Glutamatergic neuron (in vitro differentiated cells): ENCODE results near the gene MYOCD. TPM values are rescaled to one million over a fixed set of nuclear protein-coding genes. Genes with fewer than 3 reads are reported as not detected.

Source experiments
- DNase-seq: peaks from one replicate; pipeline ENCODE4 v3.0.0; 2022
- H3K27ac Mint-ChIP-seq: one replicate; pipeline ENCODE4 v1.8.0; 2020; ENCODE audit warnings: mild to moderate bottlenecking, mixed read lengths, inconsistent platforms; ENCODE audit not compliant: unreplicated experiment
- H3K27me3 Mint-ChIP-seq: one replicate; pipeline ENCODE4 v1.8.0; 2020; ENCODE audit warnings: mild to moderate bottlenecking, moderate library complexity, mixed read lengths, inconsistent platforms; ENCODE audit not compliant: unreplicated experiment
- H3K36me3 Mint-ChIP-seq: one replicate; pipeline ENCODE4 v1.8.0; 2020; ENCODE audit warnings: mild to moderate bottlenecking, mixed read lengths, inconsistent platforms; ENCODE audit not compliant: unreplicated experiment
- H3K4me1 Mint-ChIP-seq: one replicate; pipeline ENCODE4 v1.8.0; 2020; ENCODE audit warnings: mild to moderate bottlenecking, low read depth, mixed read lengths, inconsistent platforms; ENCODE audit not compliant: unreplicated experiment
- H3K4me3 Mint-ChIP-seq: one replicate; pipeline ENCODE4 v1.8.0; 2020; ENCODE audit warnings: mild to moderate bottlenecking, mixed read lengths, inconsistent platforms; ENCODE audit not compliant: unreplicated experiment
- H3K9me3 Mint-ChIP-seq: one replicate; pipeline ENCODE4 v1.8.0; 2020; ENCODE audit warnings: mild to moderate bottlenecking, moderate library complexity, mixed read lengths, inconsistent platforms; ENCODE audit not compliant: unreplicated experiment
- CTCF ChIP-seq: fragments of 200-600 bp; sonication (generic); IDR thresholded peaks from one replicate; pipeline ENCODE4 v1.5.0; 2021; ENCODE audit not compliant: partially characterized antibody, unreplicated experiment
- total RNA-seq: library from RNA; stranded (reverse); fragmentation: NEBNext Ultra II Directional; extraction: Animal tissue kit (Norgen Biotek cat#: 25700); gene quantifications from one replicate; pipeline ENCODE4 v1.2.1, GENCODE V29; 2021; ENCODE audit not compliant: unreplicated experiment

The MYOCD gene
- total RNA-seq, 1 donor from 2014 or later: not detected

GRCh38 chr17:12656354-12656753, 9.3 kb upstream of the MYOCD start:
- Mint-ChIP-seq H3K4me1 (no peaks in the 10 kb centered on the region), H3K36me3 (no peaks in the 10 kb centered on the region), H3K4me3 (no peak overlapping the region), H3K27me3 (no peaks in the 10 kb centered on the region), H3K9me3 (peaks cover 1% of the 10 kb centered on the region), H3K27ac (no peak overlapping the region)
- DNase-seq: no peak
- no peak for TF ChIP-seq CTCF

- no peaks in the 10 kb centered on the region for H3K27me3 Mint-ChIP-seq
- peaks cover 1% of the 10 kb centered on the region for H3K9me3 Mint-ChIP-seq
- TF ChIP-seq CTCF: no peak
- no peaks in the 10 kb centered on the region for H3K36me3 Mint-ChIP-seq
- H3K27ac Mint-ChIP-seq: no peak overlapping the region
- no peaks in the 10 kb centered on the region for H3K4me1 Mint-ChIP-seq
- no peak overlapping the region for H3K4me3 Mint-ChIP-seq
- DNase-seq: no peak
These were observed 6.2 kb upstream of the MYOCD start for GRCh38 chr17:12659500-12659899.

GRCh38 chr17:12664252-12664651, 1.4 kb upstream of the MYOCD start:
- H3K27ac Mint-ChIP-seq: no peak overlapping the region
- no peak for DNase-seq
- H3K9me3 Mint-ChIP-seq: peaks cover 4% of the 10 kb centered on the region
- H3K4me1 Mint-ChIP-seq: no peaks in the 10 kb centered on the region
- no peaks in the 10 kb centered on the region for H3K27me3 Mint-ChIP-seq
- H3K4me3 Mint-ChIP-seq: peak overlapping the region; percentile 91
- no peaks in the 10 kb centered on the region for H3K36me3 Mint-ChIP-seq
- TF ChIP-seq CTCF: no peak

- DNase-seq: no peak
- no peaks in the 10 kb centered on the region for H3K27me3 Mint-ChIP-seq
- no peak for TF ChIP-seq CTCF
These were observed 812 bp upstream of the MYOCD start for GRCh38 chr17:12664894-12665262.

GRCh38 chr17:12666718-12667117, 1.0 kb downstream of the MYOCD start:
- no peaks in the 10 kb centered on the region for H3K27me3 Mint-ChIP-seq
- no peaks in the 10 kb centered on the region for H3K4me1 Mint-ChIP-seq
- H3K27ac Mint-ChIP-seq: no peak overlapping the region
- H3K36me3 Mint-ChIP-seq: no peaks in the 10 kb centered on the region
- no peak for TF ChIP-seq CTCF
- H3K4me3 Mint-ChIP-seq: no peak overlapping the region
- no peak for DNase-seq
- H3K9me3 Mint-ChIP-seq: peaks cover 3% of the 10 kb centered on the region

More at GRCh38 chr17:12664894-12665262, 812 bp upstream of the MYOCD start:
- Mint-ChIP-seq H3K4me1 (no peaks in the 10 kb centered on the region), H3K9me3 (peaks cover 4% of the 10 kb centered on the region), H3K36me3 (no peaks in the 10 kb centered on the region), H3K27ac (no peak overlapping the region), H3K4me3 (peak overlapping the region; percentile 91)
